Keratinocyte (primary cell): Measurements from ENCODE around the gene OBSCN.

Source experiments
- CTCF ChIP-seq, 3 experiments: IDR thresholded peaks in 1 of 3; conservative IDR thresholded peaks in 1 of 3; optimal IDR thresholded peaks in 1 of 3; 2 replicates in 2 of 3; 3 replicates in 1 of 3; pipeline versions ENCODE3 to v1.5.1; 2011; ENCODE audit warnings: low read length in 3 of 3, mild to moderate bottlenecking in 3 of 3, moderate library complexity in 2 of 3, control low read depth in 1 of 3, inconsistent platforms in 1 of 3; ENCODE audit not compliant: insufficient read depth in 2 of 3; ENCODE audit errors: extremely low read depth in 1 of 3
- EZH2 ChIP-seq: IDR thresholded peaks from one replicate; pipeline ENCODE4 v1.6.1; 2012; ENCODE audit warnings: inconsistent platforms, mild to moderate bottlenecking, low read length, moderate library complexity

DNA sequence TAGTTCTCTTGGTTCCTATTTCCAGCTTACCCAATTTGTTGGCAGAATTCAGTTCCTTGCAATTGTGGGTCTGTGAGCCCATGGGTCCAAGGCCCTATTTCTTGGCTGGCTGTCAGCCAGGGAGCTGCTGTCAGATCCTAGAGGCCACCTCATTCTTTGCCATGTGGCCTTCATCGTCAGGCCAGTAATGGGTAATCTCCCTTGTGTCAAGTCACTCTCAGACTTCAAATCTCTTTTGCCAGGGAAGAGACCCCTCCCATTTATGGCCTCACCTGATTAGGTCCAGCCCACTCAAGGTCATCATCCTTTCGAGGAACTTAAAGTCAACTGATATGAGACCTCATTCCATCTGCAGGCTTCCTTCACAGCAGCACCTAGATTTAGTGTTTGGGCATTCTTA lies 17.9 kb downstream of the OBSCN start:
- TF ChIP-seq CTCF (optimal IDR thresholded peaks at IDR 0.05 in 1 of 3, IDR thresholded peaks at IDR 0.05 in 1 of 3, conservative IDR thresholded peaks at IDR 0.05 in 1 of 3; ENCODE audit: extremely low read depth in 1 of 3, insufficient read depth in 2 of 3, low read length in 3 of 3) (no peak), EZH2 (no peak)
